HG02884 (cell line): ENCODE results near the gene USP35.

ENCODE experiments used
- ATAC-seq: cut with Tn5 transposase; IDR thresholded peaks from one replicate; pipeline ENCODE4 v1.9.1; 2021; ENCODE audit warnings: mild to moderate bottlenecking, moderate library complexity; ENCODE audit not compliant: unreplicated experiment

USP35 gene

GRCh38 chr11:78195917-78196560 is 7.3 kb downstream of the USP35 start:
- no peak for ATAC-seq

- no peak for ATAC-seq
These were observed 8.0 kb downstream of the USP35 start for GRCh38 chr11:78196661-78197091.

DNA sequence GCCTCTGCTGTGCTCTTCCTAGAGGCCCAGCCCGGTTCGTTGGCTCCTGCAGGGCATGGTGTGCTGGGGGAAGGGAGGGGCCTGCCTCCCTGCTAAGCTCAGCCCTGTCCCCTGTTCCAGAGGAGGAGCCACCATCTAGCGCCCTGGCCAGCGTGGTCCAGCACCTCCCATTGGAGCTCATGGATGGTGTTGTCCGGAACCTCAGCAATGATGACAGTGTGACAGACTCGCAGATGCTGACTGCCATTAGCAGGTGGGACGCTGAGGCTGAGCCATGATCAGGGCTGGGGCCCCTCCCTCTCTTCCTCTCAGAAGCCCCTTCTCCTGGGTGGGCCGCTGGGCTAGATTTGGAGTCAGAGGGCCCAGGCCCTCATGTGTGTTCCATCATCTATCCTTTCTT is 9.1 kb downstream of the USP35 start:
- no peak for ATAC-seq

DNA sequence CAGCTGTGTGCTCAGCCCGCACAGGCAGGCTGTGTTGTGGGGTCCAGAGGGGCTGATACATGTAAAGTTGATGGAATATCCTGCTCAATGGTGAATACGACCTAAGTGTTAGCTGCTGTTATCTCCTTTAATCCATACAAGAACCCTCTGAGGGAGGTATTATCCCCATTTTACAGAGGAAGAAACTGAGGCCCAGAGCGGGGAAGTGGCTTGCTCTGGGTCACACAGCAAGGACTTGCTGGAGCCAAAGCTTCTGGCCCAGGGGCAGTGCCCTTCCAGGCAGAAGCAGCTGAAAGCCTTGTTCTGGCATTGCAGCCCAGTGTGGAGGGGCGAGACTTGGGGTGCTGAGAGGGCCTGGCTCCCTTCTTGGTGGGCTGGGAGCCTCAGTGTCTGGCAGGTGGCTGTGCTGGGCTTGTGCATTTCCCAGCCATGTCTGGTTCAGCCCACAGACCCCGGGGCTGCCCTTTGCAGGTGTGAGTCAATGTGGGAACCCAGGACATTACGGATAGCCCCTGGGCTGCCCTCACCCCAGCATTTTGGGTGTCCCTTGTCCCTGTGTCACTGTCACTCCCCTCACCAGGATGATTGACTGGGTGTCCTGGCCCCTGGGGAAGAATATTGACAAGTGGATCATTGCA is 10.4 kb downstream of the USP35 start:
- no peak for ATAC-seq

- no peak for ATAC-seq
These were observed 10.9 kb downstream of the USP35 start for GRCh38 chr11:78199653-78200015.

DNA sequence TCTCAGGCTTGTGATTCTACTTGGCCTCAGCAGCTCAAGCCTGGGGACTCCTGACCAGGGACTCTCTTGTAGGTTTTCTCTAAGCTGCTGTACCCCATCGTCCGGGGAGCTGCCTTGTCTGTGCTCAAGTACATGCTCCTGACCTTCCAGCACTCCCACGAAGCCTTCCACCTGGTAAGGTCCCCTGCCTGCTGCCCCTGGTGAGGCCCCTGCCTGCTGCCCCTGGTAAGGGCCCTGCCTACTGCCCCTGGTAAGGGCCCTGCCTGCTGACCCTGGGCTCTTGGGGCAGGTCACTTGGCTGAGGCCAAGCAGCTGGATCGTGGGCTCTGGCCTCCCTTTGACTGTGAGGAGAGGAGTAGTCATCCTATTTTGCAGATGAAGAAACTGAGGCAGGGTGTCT is 11.3 kb downstream of the USP35 start:
- ATAC-seq = no peak

DNA sequence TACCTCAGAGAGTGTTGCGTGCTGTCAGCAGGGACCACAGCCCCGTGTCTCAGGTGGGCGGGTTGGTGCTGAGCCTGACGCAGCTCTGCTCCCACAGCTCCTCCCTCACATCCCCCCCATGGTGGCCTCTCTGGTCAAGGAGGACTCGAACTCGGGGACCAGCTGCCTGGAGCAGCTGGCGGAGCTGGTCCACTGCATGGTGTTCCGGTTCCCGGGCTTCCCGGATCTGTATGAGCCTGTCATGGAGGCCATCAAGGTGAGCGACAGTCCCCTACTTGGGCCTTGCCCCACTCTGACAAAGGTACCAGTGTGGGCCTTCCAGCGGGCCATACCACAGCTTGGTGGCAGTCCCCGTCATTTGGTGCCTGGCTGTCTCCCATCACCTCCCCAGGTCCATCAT is 11.8 kb downstream of the USP35 start:
- ATAC-seq = no peak

GRCh38 chr11:78201096-78201818 is 12.5 kb downstream of the USP35 start:
- ATAC-seq = no peak

DNA sequence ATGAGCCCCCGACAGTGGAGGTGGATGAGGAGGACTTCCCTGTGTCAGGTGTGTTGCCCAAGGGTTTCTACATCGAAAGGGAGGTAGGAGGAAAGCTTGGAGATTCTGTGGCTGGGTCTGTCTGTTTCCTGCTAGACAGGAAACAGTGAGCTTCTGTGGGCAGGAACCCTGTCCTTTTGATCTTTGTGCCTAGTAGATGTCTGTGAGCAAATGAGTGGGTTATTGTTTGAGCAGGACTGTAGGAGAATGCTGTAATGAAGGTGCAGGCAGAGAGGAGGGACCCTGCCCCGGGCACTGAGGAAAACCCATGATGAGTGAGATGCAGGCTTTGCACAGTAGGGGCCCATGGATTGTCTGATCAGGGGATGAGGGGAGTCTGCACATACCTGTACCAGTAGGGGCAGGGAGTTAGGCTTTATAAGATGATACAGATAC is 14.0 kb downstream of the USP35 start:
- ATAC-seq = no peak

- ATAC-seq = no peak
These were observed 14.5 kb downstream of the USP35 start for GRCh38 chr11:78203184-78203583.

DNA sequence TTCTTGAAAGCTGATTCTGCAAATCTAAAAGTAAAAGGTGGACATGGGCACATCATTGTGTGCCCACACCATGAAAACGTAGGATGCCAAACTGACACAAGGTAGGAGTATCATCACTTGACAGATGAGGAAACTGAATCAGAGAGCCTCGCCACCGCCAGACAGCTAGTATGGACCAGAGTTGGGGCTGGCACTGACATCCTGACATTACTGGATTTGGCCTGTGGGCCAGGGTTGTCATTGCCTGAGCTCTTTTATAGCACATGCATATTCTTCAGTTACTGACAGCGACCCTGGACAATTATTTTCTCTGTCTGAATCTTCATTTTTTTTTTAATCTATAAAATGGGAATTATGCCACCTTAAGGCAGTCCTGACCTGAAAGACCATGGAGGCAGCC is 16.5 kb downstream of the USP35 start:
- no peak for ATAC-seq

DNA sequence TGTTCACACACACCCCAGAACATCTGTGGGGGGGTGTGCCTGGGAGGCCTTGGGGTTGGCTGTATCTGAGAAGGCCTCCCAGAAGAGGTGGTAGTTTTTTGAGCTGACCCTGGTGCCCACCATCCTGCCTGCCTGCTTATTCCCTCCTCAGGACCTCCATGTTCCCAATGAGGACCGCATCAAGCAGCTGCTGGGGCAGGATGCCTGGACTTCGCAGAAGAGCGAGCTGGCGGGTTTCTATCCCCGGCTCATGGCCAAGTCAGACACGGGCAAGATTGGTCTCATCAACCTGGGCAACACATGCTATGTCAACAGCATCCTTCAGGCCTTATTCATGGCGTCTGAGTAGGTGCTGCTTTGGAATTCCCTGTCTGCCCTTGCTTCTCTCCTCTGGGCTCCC is 17.0 kb downstream of the USP35 start:
- ATAC-seq = no peak

DNA sequence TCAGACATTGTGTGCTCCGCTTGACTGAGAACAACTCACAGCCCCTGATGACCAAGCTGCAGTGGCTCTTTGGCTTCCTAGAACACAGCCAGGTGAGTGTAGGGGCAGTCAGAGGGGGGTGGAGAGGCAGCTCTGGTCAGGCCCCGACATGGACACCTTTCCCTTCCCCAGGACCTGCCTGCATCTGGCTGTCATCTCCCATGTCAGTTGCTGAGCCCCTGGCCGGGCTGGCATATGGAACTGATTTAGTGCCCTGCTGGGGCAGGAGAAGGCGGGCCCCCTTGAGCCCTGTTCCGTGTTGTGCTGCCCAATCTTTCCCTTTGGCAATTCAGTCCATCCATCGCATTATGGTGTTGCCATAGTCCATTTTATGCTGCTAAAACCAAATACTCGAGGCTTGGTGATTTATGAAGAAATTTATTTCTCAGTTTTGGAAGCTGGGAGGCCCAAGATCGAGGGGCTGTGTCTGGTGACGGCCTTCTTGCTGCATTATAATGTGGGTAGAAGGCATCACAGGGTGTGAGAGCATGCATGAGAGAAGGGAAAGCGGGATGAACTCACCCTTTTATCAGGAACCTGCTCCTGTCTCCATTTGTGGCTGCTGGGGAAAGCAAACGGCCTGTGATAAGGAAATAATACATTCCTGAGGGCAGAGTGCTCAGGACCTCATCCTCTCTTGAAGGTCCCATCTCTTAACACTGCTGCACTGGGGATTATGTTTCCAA is 19.0 kb downstream of the USP35 start:
- no peak for ATAC-seq

GRCh38 chr11:78208257-78209165 is 19.8 kb downstream of the USP35 start:
- no peak for ATAC-seq

- no peak for ATAC-seq
These were observed 20.8 kb downstream of the USP35 start for GRCh38 chr11:78209478-78209877.

- no peak for ATAC-seq
These were observed 21.4 kb downstream of the USP35 start for GRCh38 chr11:78210000-78210608.

GRCh38 chr11:78211565-78211964 is 22.8 kb downstream of the USP35 start:
- no peak for ATAC-seq

GRCh38 chr11:78212586-78213371 is 24.1 kb downstream of the USP35 start:
- ATAC-seq = no peak
